Adrenal gland (tissue), 5 donors: ENCODE data around the gene PPOX.

Experiments
- CTCF ChIP-seq, 6 experiments: fragments of 450-650 bp in 4 of 6; fragments of 200-600 bp in 2 of 6; sonication (generic) in 1 of 6; IDR thresholded peaks; 1 replicate in 5 of 6; 2 replicates in 1 of 6; pipeline versions ENCODE4 v1.5.1 to v1.8.0; 2016 to 2021; ENCODE audit warnings: antibody characterized with exemption in 6 of 6, mild to moderate bottlenecking in 2 of 6, moderate library complexity in 1 of 6
- POLR2A ChIP-seq, 2 donors: fragments of 450-650 bp; IDR thresholded peaks; one replicate each; pipeline ENCODE4 v1.6.1; 2017; ENCODE audit warnings: antibody characterized with exemption in 2 of 2, mild to moderate bottlenecking in 2 of 2, moderate library complexity in 1 of 2
- donor health status: DM: no; HTN: no; CAD: no.

DNA sequence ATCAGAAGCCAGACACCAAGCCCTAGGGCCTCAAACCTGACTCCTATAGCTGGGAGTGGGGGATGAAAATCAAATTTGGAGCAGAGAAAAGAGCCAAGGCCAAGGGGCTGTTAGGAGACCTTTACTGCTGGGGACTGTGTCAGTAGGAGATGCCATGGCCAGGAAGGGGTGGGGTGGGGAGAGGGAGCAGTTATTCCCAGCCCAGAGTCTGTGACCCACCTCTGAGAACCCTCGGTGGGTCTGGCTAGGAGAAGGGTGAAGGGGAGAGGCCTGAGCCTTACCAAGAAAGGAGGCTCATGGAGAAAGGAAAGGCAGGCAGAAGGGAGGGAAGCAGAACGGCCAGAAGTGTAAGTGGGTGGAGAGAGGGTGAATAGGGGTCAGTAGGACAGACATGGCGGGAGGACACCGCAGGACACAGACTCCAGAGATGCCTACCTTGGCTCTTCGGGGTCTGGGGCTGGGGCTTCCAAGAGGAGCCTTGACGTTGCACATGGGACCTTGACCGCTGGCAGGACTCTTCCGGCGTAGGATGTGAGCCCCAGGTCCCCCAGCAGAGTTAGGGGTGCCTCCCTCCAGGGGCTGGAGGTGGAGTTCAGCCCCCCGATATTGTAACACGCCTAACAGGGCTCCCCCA is 31.5 kb downstream of the PPOX start:
- TF ChIP-seq CTCF (IDR thresholded peaks at IDR 0.05) (no peak), POLR2A (IDR thresholded peaks at IDR 0.05) (no peak)
